Stimulated activated CD4-positive, alpha-beta T cell treated with anti-CD3 and anti-CD28 coated beads, Interleukin-2, amount 100 ng/mL, for 4 hours (primary cell): ENCODE data around the gene IRX2.

Experiments
- DNase-seq: peaks from one replicate; pipeline ENCODE4 v3.0.0-alpha.2; 2020; ENCODE audit warnings: low read depth

The IRX2 gene

DNA sequence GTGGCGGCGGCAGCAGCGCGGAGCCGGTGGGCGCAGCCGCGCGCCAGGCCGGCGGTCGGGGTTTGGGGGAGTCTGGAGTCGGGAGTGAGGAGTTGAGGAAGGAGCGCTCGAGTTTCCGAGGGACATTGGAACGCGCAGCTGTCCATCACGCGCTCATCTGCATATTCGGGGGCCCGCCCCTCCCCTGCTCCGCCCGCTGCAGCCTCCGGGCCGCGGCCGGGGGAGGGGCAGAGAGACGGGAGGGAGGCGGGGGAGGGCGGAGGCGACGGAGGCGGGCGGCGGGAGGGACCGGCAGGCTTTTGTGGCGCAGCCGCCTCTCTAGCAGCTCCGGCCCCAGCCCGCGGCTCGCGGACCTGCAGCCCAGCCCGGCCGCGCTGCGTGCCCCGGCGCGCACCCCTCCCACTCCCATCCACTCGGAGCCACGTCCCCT lies at the start of gene IRX2:
Gene IRX2 (minus strand): TSS at position 86 of the 430 bp plus-strand sequence. CDS start 264 bp downstream, outside the sequence.
- no peak for DNase-seq

DNA sequence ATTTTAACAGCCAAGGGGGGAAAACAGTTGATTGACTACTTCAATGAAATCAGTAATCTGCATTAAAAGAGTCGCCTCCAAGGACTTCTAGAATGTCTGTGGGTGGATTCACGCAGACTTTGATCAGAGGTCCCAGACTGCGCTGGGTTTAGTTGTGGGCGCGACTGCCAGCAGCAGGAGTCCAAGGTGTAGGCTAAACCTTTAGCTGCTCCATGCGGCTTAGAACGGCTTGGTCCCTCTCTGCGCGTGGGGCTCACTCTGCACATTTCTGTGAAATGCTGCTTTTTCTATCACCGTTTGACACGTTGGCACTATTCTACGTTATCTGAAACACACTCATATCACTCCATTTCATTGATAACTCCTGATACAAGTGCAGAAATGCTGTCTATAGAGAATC lies 48.6 kb upstream of the IRX2 start:
- no peak for DNase-seq

DNA sequence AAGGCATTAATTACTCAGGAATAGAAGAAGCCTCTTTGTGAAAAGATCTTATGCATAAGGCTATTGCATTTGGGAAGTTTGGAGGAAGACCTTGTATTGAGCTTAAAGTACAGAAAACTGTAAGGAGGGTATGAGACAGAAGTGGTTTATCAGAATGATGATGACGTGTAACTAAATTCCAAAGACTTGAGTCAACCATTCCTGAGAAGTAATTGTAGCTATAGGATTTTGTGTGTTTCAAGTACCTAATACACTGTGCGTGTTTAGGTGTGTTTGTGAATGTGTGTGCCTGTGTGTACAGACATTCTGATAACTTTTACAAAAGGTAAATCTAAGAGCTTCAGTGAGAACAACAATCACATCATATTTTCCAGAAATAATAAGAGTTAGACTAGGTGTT lies 46.5 kb upstream of the IRX2 start:
- DNase-seq, result no peak

DNA sequence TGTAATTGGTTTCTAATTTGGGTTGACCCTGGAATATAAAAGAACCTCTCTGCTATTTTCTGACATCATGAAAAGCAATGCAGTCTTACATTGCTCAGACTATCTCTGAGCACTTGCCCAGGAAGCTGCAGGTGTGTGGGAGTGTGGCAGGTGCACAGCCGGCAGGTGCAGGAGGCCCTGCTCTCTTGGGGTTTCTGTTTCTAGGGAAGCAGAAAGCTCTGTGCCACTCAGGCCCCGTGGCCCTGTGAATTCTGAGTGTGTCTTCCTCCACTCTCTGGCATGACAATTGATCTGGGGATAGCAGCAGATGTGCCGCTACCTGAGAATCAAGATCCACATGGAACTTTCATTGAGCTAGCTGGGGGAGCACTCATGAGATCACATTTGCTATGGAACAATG lies 45.7 kb upstream of the IRX2 start:
- no peak for DNase-seq

GRCh38 chr5:2783223-2783622 lies 31.7 kb upstream of the IRX2 start:
- no peak for DNase-seq

DNA sequence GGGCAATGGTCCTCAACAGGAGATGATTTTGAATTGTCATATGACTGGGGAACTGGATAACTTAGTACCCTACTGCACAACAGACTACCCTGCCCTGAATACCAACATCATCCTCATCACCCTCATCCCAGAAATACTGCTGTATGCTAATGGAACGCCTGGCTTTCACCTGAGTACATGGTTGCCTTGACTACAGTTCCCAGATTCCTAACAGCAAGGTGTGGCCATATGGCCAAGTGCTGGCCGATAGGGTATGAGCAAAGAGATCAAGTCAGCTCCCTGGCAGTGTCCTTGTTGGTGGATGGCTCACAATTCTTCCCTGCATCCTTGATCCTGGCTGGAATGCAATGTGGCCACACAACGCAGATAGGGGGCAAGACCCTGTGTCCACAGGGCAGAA lies 31.2 kb upstream of the IRX2 start:
- DNase-seq, result no peak

- DNase-seq, result no peak
Observed at GRCh38 chr5:2780421-2781171, 29.1 kb upstream of the IRX2 start.

DNA sequence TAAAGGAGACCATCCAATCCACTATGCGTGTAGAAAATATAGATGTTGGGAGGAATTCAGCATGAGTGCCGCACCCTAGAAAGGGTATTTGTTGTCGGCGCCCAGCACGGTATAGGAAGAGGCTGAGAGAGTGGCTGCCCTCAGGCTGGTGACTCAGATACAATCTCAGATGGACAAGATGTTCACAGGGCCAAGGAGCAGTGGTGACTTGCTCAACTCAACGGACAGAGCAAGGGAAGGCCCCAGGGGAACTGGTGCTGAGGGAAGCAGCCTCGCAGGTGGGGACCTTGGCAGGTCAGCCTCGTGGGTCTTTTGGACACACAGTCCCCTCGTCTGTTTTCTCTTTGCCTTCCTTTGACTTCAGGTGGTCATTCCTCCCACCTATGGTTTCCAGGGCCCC lies 28.0 kb upstream of the IRX2 start:
- DNase-seq, result no peak

GRCh38 chr5:2776337-2777302 lies 25.1 kb upstream of the IRX2 start:
- DNase-seq, result no peak

DNA sequence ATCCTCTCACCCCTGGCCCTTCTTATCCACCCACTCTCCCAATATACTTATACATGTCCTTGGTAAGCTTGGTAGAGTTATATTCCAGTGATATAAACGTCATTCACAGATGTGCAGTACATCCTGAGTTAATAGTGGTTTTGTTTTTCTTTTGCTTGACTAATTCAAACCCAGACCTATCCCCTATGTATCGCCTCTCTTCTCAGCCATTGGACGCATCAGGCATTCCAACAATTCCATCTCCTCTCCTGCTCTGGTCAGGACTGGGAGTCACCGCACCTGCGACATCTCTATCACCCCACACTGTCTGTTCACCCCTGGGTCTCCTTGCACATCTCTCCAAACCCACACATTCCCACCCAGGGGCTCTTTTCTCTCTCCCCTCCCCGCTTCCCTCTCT lies 21.9 kb upstream of the IRX2 start:
- no peak for DNase-seq

DNA sequence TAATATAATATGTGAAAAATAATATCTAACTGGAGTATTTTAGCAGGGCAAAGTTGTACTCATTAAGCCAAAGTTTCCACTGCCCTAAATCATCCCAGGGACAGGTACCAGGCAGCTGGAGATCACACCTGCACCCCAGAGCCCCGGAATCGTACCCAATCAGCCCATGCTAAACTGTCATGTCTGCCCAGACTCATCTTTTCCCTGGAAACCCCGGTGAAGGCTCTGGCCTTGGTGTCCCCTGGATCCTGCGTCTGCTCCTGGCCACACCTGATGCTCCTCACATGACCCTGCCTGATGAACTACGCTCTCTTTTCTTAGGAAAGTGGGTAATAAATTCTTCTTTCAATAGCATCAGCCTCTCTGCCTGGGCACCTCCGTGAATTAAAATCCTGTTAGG lies 15.6 kb upstream of the IRX2 start:
- DNase-seq, result no peak

DNA sequence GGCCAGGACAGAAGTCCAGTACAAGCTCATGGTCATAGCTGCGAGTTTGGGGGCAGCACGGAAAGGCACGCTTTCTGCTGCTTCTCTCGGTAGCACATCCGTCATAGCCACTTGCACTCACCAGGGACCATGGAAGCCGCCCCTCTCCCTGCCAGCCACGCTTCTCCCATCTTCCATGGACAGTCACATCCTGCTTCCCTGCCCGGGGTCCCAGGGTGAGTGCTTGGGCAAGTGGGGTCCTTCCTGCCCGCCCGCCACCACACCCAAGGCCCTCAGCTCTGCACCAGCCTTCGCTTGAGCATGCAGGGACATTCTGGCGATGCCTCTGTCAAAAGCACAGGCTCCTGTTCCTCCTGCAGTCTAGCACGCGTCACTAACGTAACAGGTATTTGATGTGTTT lies 13.1 kb upstream of the IRX2 start:
- DNase-seq, result no peak

DNA sequence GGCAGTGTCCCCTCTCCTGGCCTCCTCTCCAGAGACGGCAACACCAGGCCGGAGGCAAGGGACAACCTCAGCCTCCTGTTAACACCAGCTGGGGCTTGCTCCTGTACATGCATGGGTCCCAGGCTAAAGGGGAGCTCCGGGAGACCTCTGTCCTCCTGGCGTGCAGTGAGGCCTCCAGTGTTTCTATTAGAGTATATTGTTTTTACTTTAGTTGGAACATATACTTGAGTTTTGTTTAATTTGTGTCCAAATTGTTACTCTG lies 12.0 kb upstream of the IRX2 start:
- no peak for DNase-seq

GRCh38 chr5:2762744-2763532 lies 11.5 kb upstream of the IRX2 start:
- no peak for DNase-seq

DNA sequence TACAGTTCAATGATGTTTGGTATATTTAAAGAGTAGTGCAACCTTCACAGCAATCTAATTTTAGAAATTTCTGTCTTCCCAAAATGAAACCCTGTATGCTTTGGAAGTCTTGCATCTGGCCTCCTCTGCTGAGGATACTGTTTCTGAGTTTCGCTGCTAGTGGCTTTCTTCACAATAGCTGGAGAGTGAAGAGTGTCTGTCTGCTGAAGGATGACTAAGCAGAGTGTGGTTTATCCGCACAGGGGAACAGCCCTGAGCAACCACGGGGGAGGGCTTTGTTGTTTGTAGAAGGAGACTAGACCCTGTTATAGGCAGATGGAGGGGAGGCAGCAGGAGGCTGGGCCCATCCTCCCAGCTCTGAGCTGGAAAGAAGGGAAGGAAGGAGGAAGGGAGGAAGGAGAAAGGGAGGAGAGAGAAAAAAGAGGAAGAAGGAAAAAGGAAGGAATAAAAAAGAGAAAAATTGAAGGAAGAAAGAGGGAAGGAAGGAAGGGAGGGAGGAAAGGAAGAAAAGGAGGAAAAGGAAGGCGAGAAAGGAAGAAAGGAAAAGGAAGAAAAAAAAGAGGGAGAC lies 10.5 kb upstream of the IRX2 start:
- DNase-seq, result no peak

DNA sequence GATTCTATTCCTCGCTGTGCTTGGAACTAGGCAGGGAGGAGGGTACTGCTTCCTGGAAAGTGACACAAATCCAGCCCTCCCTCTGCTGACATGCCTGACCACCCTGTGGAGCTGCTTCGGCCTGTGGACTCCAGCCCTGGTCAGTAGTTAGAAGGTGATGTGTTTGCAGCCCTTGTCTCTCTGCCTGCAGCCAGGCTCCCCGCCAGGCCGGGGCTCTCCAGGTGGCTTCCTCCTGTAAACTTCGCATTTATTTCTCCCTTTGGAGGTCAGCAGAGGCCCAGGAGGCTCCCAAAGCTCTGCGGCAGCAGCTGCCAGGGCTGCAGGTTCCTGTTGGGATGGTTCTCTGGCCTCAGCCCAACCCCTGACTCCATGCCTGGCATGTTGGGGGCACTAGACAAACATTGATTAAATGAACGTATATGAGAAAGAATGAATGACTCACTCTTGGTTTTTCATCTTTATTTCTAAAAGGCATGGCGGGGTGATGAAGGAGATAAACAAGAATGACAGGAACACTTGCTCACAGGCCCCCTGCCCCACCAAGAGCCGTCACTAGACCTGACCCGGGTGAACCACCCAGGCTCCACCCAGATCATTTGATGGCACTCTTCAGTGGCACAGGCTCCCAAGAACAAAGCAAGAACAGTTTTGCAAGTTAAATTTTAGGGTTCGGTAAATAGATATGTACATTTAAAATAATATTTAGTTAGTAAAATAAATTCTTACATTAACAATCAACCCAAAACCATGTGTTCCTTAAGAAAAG lies 8.4 kb upstream of the IRX2 start:
- no peak for DNase-seq

DNA sequence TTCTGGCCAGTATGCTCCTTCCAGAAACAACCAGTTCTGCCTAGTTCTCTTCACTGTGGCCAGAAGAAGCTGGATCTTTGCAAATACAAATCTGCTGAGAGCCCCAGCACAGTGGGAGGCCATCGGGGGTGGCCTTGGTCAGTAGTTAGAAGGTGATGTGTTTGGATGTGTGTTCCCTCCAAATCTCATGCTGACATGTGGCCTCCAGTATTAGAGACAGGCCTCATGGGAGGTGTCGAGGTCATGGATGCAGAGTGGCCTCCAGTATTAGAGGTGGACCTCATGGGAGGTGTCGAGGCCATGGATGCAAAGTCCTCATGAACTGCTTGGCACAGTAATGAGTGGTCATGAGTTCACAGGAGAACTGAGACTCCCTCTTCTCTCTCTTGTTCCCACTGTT lies 7.6 kb upstream of the IRX2 start:
- no peak for DNase-seq

DNA sequence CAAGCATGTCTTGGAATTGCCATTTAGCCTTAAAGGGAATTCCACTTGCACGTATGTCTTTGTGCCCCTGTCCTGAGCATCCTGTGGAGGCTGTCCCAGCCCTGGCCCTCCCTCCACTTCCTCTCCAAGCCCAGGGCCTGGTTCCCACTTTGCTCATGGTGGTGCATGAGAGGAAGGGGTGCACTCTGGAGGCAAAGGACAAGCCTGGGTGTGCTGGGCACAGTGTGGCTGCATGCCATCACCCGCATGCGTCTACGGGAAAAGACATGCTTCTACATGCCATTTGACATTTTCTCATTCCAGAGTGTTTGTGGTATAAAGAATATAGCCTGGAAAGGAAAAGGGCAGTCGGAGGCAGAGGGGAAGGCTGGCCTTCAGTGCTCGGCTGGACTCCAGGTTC lies 7.2 kb upstream of the IRX2 start:
- no peak for DNase-seq

DNA sequence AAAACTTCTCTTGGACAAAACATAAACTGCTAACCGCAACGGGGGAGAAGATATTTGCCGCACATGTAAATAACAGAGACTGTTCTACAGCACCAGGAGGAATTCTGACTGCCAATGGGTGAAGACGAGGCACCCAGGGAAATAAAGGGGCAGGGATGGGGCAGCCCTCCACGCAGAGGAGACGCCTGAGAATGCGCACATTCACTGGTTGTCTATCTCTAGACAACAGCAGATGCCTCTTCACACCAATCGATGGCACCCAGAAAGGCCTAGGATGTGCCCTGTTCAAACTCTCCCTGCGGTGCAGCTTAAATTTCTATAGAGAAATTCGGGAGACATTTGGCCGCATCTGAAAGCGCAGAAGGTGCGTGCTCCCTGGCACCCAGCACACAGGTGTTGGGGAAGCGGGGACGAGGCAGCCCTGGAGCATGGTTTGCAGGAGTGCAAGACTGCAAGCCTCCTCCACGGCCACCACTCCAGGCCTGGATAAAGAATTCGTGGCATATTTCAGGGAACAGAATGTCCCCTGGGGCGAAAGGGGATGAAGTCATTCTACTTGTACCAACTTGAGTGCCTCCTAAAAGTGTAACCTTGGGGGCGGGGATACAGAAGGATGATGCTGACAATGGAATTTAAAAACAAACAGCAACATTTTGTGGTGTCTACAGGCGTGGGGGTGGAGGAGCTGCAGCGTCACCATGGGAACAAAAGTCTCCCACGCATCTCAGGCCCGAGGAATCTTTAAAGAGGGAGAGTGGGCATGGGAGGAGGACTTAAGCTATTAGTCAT lies 6.3 kb upstream of the IRX2 start:
- no peak for DNase-seq

DNA sequence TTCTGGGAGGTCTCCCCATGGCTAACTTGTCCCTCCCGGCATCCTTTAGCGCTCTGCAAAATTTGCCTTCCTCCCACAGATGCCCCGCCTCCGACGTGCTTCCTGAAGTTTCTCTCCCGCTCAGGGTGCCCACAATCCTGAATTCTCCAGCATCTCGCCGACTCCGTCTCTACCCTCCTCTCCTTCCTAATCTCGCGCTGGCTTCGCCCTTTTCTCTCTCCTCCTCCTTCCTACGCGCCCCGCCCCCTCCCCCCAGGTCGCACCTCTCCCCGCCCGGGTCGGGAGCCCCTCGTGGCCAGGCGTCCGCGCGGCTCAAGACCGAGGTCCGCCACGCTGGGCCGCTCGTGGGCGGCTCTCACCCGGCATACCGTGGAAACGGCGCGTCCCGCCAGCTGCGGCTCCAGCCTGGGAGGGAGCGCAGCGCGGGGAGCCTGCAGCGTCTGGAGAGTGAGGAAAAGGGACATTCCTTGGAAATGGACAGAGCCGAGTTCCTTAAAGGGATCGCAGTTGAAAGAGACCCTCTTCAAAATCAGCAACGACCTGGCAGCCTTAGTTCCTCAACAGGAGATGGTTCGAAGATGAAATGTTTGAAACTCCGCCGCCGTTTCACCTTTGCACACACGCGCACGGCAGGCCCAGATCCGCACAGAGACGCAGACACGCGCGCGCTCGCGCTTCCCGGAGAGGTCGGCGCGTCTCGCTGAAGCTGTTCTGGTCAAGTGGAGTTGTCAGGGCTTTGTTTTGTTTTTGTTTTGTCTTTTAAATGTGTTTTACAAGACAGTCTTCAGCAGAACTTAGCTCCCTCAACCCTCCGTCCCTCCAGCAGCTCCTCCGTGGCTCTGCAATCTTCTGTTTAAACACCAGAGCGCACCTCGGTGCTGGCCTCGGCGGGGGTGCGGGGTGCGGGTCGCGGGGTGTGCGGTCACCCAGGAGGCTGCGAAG lies 5.0 kb upstream of the IRX2 start:
- DNase-seq, result no peak
